Measurements from ENCODE around the gene HTT. TPM values are rescaled to one million over a fixed set of nuclear protein-coding genes. Genes with fewer than 3 reads are reported as not detected.

HTT gene
- total RNA-seq, 1 donor from 2014 or later = 65.2 TPM

- H3K4me3 Mint-ChIP-seq (ENCODE audit: unreplicated experiment) = no peak overlapping the region
- no peak overlapping the region for H3K27ac ChIP-seq (ENCODE audit: low read depth, low read length)
- no peak for FAIRE-seq
These were observed 31.0 kb upstream of the HTT start for GRCh38 chr4:3043282-3044020.

GRCh38 chr4:3044870-3045819 is 29.3 kb upstream of the HTT start:
- no peak for TF ChIP-seq CTCF (IDR thresholded peaks at IDR 0.05; ENCODE audit: insufficient read depth, low read depth, low read length)
- no peak for TF ChIP-seq EZH2 (IDR thresholded peaks at IDR 0.05; ENCODE audit: insufficient read depth, low read length)
- Histone ChIP-seq H3K36me3 (ENCODE audit: insufficient read depth, low read length) (no peaks in the 10 kb centered on the region), H3K27ac (ENCODE audit: low read depth, low read length) (no peak overlapping the region), H3K9me3 (ENCODE audit: insufficient read depth, low read depth, low read length) (no peaks in the 10 kb centered on the region), H3K4me3 (ENCODE audit: insufficient read depth, low read depth, low read length) (no peak overlapping the region), H3K4me1 (ENCODE audit: insufficient read depth, low read length) (peaks cover 9% of the 10 kb centered on the region), H2AFZ (ENCODE audit: low read depth, low read length) (no peak overlapping the region), H3K9ac (ENCODE audit: low read length) (no peak overlapping the region), H4K20me1 (ENCODE audit: insufficient read depth, low read length) (no peaks in the 10 kb centered on the region), H3K79me2 (ENCODE audit: insufficient read depth, low read length) (no peaks in the 10 kb centered on the region), H3K4me2 (ENCODE audit: low read length) (no peak overlapping the region), H3K27me3 (ENCODE audit: insufficient read depth, low read length) (peaks cover 5% of the 10 kb centered on the region)
- Mint-ChIP-seq H3K27me3 (ENCODE audit: low read depth, unreplicated experiment) (peaks cover 23% of the 10 kb centered on the region), H3K4me3 (ENCODE audit: unreplicated experiment) (no peak overlapping the region), H3K9me3 (ENCODE audit: unreplicated experiment) (no peaks in the 10 kb centered on the region), H3K27ac (ENCODE audit: unreplicated experiment) (no peak overlapping the region), H3K36me3 (ENCODE audit: low read depth, unreplicated experiment) (peaks cover 2% of the 10 kb centered on the region), H3K4me1 (ENCODE audit: low read depth, unreplicated experiment) (no peaks in the 10 kb centered on the region)
- no peak for FAIRE-seq
- peak; percentile 51 for DNase-seq (ENCODE audit: low read depth)

More at GRCh38 chr4:3043282-3044020, 31.0 kb upstream of the HTT start:
- peaks cover 21% of the 10 kb centered on the region for H3K27me3 Mint-ChIP-seq (ENCODE audit: low read depth, unreplicated experiment)
- Histone ChIP-seq H3K4me1 (ENCODE audit: insufficient read depth, low read length) (peaks cover 9% of the 10 kb centered on the region), H3K79me2 (ENCODE audit: insufficient read depth, low read length) (no peaks in the 10 kb centered on the region), H3K9ac (ENCODE audit: low read length) (no peak overlapping the region), H2AFZ (ENCODE audit: low read depth, low read length) (no peak overlapping the region), H4K20me1 (ENCODE audit: insufficient read depth, low read length) (no peaks in the 10 kb centered on the region), H3K36me3 (ENCODE audit: insufficient read depth, low read length) (no peaks in the 10 kb centered on the region), H3K4me2 (ENCODE audit: low read length) (no peak overlapping the region), H3K27me3 (ENCODE audit: insufficient read depth, low read length) (no peaks in the 10 kb centered on the region), H3K4me3 (ENCODE audit: insufficient read depth, low read depth, low read length) (no peak overlapping the region), H3K9me3 (ENCODE audit: insufficient read depth, low read depth, low read length) (no peaks in the 10 kb centered on the region)
- H3K27ac Mint-ChIP-seq (ENCODE audit: unreplicated experiment) = peak overlapping the region; percentile 14
- H3K4me1 Mint-ChIP-seq (ENCODE audit: low read depth, unreplicated experiment) = no peaks in the 10 kb centered on the region
- H3K9me3 Mint-ChIP-seq (ENCODE audit: unreplicated experiment) = no peaks in the 10 kb centered on the region
- TF ChIP-seq EZH2 (IDR thresholded peaks at IDR 0.05; ENCODE audit: insufficient read depth, low read length) (no peak), CTCF (IDR thresholded peaks at IDR 0.05; ENCODE audit: insufficient read depth, low read depth, low read length) (no peak)
- no peak for DNase-seq (ENCODE audit: low read depth)
- H3K36me3 Mint-ChIP-seq (ENCODE audit: low read depth, unreplicated experiment) = peaks cover 2% of the 10 kb centered on the region

Data from astrocyte (in vitro differentiated cells and primary cell).